Activated T-cell treated with anti-CD3 and anti-CD28 coated beads for 4 hours (primary cell): Measurements from ENCODE around the gene TRPT1.

Source experiments
- DNase-seq: peaks from one replicate; pipeline ENCODE4 v3.0.0-alpha.2; 2020

Gene TRPT1, protein sequence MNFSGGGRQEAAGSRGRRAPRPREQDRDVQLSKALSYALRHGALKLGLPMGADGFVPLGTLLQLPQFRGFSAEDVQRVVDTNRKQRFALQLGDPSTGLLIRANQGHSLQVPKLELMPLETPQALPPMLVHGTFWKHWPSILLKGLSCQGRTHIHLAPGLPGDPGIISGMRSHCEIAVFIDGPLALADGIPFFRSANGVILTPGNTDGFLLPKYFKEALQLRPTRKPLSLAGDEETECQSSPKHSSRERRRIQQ

DNA sequence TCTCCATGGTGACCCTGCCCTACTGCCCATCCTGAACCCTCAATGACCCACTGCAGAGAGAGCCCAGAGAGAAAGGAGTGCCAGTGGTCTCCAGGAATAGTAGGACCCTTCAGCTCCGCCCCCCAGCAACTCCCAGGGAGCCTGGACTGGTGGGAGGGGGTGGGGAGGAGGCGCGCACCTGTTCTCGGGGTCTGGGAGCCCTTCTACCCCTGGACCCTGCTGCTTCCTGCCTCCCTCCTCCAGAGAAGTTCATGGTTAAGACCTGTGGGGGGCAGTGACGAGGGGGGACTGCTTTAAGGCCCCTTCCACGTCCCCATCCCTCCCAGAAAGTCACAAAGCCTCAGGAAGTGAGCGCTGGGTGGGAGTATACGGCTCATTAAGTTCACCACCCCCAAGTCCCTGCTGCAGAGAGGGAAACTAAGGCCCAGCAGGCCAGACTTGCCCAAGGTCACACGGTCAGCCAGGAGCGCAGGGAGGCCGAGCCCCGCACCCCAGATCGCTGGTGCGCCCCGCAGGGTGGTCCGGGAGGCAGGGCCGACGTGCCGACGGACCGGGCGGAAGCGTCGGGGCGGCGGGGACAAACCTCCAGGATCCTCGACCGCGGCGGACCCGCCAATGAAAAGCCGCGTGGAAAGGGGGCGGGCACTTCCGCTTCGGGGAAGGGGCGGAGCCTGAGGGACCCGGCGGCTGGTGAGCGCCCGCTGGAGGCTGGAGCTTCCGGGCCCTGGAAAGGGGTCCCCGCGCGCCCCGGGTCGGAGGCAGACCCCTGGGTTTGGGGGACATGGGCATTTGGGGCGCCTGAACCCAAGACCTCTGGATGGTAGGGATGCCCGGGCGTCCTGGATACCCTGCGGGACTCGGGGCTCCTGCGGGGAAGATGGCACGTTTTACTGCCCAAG lies at the start of gene TRPT1, which contains the start of gene NUDT22:
TRPT1 (minus strand) TSS at position 579 of the 899 bp plus-strand sequence; CDS start at position 253, 326 bp downstream.
NUDT22 (plus strand) TSS at position 667 of the 899 bp plus-strand sequence. CDS start 379 bp downstream, outside the sequence.
- peak; percentile 92 for DNase-seq

DNA sequence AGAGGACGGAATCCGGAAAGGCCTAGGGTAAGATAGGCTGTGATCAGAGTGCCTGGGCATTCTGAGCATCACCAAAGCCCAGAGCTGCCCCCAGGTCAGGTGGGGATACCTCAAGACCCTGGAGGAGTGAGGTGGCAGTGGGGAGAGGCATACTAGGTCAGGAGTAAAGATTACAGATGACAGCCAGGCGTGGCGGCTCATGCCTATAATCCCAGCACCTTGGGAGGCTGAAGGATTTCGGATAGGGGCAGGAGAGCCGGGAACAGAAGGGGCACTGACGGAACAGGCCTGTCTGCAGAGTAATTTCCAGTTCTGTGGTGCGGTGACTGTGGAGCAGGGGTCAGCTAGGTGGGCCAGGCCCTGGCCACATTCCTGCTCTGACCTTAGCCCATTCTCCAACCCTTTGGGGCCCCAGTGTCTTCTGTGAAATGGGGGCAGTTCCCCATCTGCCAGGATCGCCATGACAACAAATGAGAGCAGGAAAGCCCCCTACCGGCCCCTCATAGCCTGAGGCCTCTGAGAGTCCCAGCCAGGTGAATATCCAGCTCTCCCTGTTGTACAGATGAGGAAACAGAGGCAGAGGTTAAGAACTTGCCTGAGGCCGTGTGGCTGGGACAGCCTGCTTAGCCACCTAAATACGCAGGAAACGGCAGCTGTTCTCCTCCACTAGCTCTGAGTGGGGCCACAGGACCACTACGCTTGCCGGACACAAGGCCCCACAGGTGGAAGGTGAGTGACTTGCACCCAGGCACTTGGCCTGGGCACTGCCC lies 49.2 kb upstream of the TRPT1 start:
- DNase-seq: no peak

DNA sequence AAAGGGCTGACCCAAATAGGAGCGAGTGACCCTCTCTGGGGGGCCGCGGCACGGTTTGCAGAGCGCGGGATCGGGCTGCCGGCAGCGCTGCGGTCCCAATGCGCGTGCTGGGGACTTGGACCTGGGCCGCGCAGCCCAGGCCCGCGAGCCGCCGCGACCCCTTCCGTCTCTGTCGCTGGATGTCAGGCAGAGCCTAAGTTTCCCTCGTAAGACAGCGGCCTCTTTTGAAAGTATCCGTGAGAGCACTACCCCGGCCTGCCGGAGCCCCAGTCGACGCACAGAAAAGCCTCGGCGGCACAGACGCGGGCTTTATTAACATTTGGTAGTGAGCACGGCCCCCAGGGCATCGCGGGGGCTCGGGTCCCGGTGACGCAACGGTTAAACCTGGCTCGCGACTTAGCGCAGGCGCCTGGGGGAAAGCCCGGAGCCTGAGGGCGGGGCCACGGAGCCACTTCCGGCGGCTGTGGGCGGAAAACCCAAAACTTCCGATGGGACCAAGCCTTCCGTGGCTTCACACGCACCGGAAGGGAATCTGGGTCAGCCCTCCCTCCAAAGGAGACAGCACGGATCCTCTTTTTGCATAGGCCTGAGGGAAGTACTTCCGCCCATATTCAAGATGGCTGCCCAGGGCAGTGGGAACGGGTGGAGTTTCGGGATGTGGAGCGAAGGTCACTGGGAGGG lies 43.7 kb upstream of the TRPT1 start:
- DNase-seq: peak; percentile 96

DNA sequence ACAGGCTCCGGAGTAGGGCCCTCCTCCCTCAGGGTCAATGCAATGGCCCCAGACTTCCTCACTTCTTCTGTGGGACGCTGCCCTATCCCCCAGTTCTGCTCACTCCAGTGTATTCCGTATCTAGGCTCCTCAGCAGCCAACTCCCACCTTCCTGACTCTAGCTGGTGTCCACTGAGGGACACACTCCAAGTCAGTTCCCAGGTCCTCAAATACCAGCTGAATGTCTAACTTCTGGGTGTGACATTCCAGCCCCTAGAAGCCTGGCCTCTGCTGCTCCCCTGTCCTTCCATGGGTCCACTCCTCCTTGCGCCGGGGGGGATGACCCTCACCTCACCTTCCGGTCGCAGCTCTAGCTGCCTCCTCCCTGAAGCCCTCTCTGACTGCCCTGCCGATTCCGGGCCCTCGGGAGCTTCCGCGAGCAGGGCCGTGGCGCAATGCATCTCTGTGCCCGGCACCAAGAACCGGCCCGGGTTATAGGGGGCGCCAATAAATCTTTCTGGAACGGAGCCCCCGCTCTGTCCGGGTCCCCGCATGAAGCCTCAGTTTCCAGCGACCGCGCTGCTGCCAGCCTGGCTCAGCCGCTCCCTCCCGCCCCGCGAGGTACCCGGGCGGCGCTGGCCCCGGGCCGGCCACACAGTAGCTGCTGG lies 43.0 kb upstream of the TRPT1 start:
- no peak for DNase-seq

DNA sequence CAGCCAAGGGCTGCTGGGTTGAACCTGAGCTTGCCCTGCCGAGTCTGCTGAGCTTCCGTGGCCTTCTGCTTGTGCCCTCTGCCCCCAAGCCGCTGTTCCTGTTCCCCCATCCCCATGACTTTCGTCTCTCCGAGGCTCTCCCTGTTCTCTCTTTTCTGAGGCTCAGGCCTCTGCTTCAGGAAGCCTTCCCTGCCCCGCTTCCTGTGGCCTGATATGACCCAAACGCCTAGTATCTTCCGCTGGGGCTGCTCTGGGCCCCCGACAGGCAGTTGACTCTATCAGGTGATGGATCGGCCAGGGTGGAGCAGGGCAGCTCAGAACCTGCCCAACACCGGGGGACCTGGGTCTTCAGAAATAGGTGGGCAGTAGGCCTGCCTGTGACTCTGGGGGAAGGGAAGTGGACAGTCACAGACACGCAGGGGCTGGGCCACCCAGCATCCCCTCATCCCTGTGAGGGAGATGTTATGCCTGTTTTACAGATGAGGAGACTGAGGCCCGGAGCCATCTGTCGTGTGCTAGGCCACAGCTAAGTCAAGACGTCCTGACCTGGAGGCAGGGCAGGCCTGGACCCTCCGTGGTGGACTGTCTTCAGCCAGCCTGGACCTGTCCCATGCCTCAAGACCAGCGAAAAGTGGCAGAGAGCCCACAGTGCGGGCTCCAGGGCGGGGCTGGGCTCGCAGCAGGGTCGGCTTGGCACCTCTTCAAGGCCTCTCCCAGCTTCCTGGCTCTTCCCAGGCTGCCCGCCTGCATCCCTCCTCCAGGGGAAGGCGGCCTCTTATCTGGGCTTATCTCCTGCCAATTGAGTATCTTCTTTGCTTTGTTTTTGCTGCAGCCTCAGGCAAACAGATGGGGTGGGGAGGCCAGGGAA lies 42.3 kb upstream of the TRPT1 start:
- no peak for DNase-seq

DNA sequence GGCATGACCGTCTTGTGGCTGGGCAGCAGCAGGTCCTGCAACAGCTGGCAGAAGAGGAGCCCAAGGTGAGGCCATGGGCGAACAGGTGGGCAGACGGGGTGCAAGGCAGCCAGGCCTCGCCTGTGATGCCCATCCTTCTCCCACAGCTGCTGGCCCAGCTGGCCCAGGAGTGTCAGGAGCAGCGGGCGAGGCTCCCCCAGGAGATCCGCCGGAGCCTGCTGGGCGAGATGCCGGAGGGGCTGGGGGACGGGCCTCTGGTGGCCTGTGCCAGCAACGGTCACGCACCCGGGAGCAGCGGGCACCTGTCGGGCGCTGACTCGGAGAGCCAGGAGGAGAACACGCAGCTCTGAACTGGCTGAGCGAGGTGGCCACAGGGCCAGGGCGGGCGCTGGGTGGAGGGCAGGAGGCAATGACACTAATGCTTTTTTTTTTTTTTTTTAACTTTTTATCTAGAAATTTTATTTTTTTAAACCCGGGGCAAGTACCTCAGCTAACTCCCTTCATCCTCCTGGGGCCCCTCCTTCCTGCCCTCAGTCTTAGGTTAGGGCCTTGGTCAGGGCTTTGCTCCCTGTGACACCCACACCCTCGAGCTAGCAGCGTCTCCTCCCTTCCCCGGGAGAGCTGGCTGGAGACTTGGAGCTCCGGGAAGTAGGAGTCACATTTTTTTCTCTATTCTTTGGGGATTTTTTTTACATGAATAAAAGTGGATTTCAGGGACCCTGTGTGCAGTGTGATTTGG lies 41.4 kb upstream of the TRPT1 start:
- no peak for DNase-seq

DNA sequence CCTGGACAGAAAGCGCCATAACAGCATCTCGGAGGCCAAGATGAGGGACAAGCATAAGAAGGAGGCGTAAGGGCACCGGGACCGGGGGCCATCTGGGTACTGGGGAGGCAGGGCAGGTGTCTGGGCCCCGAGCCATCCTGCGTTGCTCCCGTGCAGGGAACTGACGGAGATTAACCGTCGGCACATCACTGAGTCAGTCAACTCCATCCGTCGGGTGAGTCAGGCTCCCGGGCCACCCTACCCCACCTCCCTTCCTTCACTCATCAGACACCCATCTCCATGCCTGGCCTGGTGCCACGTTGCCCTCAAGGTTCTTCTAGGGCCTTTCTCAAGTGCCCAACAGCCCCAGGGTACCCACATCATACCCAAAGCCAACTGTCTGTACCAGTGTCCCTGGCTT lies 40.4 kb upstream of the TRPT1 start:
- DNase-seq: no peak

DNA sequence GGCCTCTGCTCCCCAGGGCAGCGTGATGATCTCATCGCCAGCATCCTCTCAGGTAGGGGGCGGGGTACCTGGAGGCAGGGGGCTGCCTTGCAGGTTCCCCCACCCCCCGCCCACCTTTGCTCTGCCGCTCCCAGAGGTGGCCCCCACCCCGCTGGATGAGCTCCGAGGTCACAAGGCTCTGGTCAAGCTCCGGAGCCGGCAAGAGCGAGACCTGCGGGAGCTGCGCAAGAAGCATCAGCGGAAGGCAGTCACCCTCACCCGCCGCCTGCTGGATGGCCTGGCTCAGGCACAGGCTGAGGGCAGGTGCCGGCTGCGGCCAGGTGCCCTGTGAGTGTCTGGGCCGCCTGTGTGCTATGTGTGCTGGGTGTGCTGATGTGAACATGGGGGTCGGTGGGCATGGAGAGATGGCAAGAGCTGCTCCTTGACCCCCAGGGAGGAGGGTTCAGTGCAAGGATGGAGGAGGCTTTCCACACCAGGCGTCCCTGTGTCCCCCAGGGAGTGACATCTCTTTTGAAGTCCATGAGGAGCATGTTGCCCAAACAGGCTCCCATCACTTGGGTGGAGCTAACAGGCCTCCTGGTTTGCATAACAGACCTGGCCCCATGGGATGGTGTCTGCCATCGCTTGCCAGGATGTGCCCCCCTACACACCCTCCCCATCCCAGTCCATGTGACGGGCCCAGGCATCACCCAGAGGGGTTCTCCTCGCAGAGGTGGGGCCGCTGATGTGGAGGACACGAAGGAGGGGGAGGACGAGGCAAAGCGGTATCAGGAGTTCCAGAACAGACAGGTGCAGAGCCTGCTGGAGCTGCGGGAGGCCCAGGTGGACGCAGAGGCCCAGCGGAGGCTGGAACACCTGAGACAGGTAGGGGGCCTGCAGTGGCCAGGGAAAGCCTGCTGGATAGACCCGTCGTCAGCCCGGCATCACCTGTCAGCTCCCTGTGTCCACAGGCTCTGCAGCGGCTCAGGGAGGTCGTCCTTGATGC lies 39.5 kb upstream of the TRPT1 start:
- DNase-seq: no peak

DNA sequence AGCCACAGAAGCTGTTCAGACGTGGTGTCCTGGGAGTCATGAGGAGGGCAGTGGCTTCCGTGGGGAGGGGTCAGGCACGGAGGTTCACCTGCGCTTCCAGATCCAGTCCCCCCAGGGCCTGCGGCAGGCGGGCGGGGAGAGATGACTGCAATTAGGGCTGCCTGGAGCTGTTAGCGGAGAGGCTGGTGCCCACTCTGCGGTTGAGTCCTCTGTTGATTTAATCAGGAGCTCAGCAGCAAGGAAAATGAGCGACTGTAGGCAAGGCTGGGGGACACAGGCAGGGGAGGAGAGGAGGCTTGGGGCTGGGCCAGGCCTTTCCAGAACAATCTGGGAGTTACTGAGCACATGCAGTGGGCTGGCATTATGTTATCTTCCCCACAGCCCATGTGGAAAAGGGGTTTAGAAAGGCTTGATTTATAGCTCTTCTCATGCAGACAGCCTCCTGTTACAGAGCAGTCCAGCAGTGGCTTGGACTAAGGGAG lies 38.4 kb upstream of the TRPT1 start:
- no peak for DNase-seq

DNA sequence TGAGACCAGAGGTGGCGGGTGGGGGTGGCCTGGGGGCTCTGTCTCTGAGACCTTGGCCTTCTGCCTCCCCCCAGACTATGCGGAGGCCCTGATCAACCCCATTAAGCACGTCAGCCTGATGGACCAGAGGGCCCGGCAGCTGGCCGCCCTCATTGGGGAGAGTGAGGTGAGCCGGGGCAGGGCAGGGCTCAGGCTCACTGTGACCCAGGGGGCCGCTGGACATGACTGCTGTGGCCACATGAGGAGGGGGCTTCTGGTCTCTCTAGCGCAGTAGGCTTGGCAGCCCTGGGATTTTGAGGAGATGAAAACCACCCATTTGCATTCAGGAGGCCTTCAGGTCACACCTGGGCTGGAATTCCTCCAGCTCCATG lies 37.9 kb upstream of the TRPT1 start:
- no peak for DNase-seq

DNA sequence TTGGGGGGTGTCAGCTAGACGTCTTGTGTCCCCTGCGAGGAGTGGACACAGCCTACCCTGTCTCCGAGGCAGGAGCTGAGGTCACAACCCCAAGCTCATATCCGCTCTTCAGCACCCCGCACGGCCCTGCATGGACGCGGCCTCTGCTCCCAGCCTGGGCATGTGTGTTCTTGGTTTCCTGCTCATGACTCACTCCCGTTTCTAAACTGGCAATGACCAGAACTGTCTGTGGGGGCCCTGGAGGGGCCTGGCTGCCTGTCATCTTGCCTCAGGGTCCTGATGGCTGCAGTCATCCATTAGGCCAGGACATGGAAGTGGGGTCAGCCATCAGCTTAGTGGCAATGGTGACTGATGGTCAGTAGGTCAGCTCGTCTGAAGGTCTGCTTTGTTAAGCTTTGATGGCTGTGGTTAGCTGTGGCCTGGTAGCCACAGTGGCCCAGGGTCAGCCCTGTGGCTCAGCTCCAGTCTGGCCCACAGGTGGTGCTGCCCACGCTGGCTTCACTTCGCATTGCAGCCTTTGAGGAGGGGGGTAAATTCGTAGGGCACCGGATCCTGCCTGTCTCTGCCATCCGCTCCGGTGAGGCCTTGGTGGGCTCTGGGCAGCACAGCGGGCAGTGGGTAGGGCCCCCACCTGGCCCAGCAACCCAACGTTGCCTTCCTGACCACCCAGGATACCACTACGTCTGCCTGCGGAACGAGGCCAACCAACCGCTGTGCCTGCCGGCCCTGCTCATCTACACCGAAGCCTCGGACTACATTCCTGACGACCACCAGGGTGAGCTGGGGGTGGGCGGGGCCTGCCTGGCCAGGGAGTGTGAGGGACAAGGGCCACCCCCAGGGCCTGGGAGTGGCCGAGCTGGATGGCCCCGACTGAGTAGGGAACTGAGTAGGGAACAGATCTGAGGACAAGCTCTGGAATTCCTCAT lies 37.3 kb upstream of the TRPT1 start:
- DNase-seq: no peak

DNA sequence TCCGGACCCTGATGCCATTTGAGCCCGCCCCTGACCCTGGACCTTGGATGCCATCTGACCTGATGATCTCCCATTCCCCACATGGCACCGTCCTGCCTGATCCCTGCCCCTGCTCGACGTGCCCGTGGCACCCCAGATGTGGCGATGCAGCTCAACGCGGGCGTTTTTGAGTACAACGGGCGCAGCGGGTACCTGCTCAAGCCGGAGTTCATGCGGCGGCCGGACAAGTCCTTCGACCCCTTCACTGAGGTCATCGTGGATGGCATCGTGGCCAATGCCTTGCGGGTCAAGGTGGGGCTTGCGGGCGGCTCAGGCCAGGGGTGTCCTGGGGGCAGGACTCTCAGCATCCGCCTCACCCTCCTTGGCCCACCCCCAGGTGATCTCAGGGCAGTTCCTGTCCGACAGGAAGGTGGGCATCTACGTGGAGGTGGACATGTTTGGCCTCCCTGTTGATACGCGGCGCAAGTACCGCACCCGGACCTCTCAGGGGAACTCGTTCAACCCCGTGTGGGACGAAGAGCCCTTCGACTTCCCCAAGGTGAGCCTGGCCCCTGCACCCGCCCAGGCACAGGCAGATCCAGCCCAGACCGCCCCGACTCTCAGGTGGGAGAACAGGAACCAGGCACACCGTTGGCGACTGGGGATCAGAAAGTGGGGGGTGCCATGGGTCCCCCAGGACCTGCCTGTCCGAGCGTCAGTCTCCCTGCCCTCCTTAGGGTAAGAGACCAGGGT lies 36.5 kb upstream of the TRPT1 start:
- DNase-seq: no peak

DNA sequence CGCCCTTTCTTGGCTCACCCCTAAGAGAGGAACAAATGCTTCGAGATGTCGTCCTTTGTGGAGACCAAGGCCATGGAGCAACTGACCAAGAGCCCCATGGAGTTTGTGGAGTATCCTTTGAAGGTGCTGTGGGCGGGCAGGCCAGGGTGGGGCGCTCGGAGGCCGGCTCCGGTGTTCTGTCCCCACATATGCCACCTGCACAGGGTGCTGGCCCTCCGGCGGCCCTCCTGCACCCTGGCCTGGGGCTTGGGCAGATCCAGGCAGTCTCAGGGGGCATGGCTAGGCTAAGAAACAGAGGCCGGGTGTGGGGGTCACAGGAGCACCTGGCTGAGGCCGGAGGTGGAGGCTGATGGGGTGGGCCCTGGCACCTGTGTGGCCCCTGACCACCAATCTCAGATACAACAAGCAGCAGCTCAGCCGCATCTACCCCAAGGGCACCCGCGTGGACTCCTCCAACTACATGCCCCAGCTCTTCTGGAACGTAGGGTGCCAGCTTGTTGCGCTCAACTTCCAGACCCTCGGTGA lies 35.6 kb upstream of the TRPT1 start:
- DNase-seq: no peak

DNA sequence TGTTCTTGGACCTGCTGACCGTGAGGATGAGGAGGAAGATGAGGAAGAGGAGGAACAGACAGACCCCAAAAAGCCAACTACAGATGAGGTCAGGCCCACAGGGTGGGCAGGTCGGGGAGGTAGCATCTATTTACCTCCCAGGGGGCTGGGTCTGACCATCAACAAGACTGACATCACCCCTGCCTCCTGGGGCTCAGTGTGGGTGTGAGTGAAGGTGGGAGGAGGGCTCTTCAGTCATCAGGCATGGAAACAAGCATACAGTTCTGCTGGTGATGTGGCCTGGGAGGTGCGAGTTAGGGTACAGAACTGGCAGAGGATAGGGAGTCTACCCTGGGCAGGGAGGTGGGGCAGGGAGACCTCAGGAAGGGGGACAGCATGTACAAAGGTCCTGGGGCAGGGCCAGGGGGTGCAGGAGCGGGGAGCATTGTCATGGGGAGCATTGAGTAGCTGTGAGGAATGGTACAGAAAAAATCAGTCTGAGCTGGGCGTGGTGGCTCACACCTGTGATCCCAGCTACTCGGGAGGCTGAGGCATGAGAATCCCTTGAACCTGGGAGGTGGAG lies 34.2 kb upstream of the TRPT1 start:
- DNase-seq: no peak

DNA sequence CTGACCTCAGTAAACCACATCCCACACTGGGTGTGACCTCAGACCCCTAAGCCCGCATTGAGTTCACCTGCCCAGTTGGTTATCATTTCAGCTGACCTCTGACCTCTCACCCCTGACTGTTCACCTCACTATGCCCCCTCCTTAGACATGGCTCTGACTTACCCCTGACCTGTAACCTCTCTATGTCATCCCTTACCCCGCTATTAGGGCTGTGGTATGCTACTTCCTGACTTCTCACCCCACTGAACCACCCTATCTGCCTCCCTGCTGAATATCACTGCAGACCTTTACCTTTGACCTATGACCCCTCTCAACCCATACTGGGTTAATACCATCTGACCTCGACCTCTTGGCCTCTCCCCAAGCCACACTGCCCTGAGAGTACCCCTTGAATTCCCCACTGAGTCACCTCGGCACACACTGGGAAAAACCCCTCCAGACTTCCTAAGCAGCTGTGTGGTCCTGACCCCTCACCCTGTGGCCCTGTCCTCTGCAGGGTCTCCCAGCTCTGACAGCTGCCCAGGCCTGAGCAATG lies 33.6 kb upstream of the TRPT1 start:
- DNase-seq: no peak

DNA sequence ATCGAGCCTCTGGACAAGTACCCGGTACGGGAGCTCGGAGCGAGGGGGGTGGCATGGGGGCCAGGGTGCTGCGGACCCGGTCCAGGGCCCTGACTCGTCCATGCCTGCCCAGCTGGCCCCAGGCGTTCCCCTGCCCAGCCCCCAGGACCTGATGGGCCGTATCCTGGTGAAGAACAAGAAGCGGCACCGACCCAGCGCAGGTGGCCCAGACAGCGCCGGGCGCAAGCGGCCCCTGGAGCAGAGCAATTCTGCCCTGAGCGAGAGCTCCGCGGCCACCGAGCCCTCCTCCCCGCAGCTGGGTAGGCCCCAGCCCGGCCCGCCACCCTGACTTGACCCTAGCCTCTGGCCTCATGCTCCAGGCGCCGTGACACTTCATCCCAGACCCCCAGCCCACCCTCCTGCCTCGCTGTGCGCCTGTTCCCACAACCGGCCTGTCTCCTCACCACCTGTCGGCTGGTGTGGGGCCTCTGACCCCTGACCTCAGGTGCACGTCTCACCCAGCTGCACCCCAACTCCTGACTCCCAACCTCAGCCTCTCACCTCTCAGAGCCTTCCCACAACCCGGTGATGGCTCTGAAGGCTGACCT lies 33.1 kb upstream of the TRPT1 start:
- no peak for DNase-seq
